GM21723 (cell line): Measurements from ENCODE around the gene CSAG3.

Source experiments
- ATAC-seq: cut with Tn5 transposase; IDR thresholded peaks from one replicate; pipeline ENCODE4 v1.9.1; 2021; ENCODE audit warnings: mild to moderate bottlenecking, moderate library complexity; ENCODE audit not compliant: unreplicated experiment

The CSAG3 gene

DNA sequence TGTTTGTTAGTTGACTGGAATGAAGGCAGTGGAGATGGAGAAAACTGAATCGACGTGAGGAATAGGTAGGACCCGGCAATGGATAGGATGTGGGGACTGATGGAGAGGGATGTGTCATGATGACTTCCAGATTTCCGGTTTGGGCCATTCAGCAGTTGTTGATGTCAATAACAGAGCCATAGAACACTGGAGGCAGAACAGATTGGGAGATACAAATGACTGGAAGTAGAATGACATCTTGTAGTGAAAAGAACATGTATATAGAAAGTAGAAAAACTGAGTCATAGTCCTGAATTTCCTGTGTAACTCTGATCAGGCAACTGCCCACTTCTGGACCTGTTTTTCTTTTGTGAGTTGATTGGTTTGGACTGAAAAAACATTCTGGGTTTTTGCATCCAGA is 47.0 kb downstream of the CSAG3 start:
- no peak for ATAC-seq
